Hematopoietic multipotent progenitor cell treated with erythropoietin and hydrocortisone succinate and interleukin-3 and kit ligand, for 17 days (in vitro differentiated cells): ENCODE data around the gene FAM174A.
"Not testable (repeated sequence)": the region's sequence is repeated elsewhere in the genome, so short reads cannot be mapped to it uniquely, and the experiment has no call there.

Experiments used
- DNase-seq: peaks from one replicate; pipeline ENCODE4 v3.0.0-alpha.2; 2015; ENCODE audit warnings: low spot score

Gene FAM174A

DNA sequence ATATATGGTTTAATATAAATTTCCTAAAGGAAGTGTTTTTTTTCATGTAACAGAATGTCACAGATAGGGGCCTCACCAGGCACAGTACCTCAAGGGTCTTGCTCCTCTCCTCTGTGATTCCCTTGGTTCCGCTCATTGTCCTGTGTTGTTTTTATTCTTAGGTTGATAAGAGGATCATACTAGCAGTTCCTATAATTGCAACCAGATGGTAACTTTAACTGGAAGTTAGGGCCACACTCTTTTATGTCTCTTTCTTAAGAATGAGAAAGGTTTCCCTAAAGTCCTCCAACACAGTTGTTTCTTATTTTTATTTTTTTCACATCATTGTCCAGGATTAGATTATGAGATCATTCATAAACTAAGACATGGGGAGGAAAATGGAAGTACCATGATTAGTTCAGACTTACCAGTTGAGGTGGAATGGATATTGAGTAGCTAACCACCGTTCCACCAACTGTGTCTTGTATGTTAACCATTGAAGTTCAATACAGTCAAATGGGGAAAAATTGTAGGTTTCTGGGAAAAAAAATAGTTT lies 41.1 kb downstream of the FAM174A start:
- no peak for DNase-seq

DNA sequence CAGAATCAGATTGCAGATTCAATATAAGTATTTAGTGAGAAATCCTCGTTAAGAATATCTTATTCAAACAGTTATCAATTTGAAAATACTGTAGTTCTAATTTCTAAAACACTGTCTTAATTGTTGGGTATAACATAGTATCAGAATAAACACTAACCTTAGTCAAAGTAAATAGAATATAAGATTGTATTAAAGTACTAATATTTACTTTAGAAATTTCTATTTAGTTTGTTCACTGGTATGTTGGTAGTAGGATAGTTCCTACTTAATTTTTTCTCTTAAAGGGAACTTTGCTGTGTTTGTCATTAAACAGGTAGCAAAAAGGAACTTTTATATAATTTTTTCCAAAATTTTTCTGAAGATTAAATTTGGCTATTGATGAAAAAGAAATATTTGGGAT lies 42.3 kb downstream of the FAM174A start:
- DNase-seq, result no peak

DNA sequence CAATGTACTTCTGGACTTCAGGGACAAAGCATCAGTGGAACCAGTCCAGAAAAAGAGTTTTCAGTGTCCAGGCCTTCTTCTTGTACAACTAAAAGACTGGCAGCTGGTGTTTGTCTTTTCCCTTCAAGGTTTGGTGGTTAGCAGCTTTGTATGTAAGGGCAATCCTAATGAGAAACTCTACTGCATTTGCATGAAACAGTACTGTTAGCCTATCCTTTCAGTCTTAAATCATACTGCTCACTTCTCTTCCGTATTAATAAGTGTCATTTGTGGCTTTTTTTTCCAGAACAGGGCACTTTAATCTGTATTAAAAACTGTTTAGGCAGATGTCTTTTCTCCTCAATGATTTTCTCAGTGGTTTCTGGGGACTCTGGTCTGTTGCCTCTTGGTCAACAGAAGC lies 48.9 kb downstream of the FAM174A start:
- no peak for DNase-seq

DNA sequence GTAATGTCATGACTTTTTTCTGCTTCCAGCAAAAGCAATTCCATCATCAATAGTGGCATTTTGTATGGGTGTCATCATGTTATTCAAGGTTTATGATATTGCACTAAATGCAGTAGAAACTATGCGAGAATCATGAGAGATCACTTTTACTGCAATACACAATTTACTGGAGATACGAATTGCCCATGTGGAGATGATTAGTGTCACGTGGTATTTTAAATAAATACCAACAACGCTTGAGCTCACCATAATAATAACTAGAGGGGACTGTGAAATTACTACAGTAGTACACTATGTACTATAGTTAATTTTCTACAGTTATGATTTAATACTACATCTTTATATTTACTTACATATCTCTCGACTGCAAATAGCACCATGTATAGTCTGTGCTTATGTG lies 49.7 kb downstream of the FAM174A start:
- no peak for DNase-seq

DNA sequence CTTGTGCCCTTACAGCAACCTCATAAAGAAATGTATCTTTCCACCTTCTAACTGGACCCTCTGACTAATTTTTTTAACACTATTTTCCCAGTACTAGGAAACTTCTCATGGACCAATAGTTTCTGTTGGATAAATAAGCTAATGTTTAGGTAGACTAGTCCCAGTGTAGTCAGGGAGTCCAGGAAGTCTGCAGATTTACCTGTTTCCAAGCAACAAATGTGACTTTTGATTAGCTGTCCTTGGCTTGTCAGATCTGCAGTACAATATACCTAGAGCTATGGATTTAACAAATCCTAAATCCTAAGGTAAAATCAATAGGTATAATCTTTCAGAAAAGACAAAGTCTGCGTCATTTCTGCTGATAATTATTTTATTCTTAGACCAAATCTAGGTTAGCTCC lies 55.7 kb downstream of the FAM174A start:
- DNase-seq, result no peak

DNA sequence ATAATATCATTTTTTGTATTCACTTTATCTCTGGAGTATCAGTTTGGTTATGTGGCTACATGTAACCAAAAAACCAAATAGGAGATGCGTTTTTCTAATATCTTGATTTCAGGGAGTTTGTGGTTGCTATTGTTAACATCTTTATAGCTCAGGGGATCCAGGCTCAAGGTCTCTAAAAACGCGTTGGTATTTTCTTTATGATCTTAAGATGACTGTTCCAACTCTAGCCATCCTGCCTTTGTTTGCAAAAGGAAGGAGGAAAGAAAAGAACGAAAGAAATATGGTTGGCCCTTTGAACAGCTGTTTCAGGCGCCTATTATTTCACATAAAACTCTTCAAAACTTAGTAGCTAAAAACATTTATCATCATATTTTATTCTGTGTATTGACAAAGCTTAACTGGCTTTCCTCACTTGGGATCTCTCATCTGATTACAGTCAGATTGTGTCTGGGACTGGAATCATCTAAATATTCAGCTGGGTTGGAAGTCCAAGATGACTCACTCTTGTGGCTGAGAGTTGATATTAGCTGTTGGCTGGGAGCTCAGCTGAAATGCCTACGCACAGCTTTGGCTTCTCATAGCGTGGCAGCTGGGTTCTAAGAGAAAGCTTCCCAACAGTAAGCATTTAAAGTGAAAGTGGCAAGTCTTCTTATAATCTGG lies 60.1 kb downstream of the FAM174A start:
- DNase-seq, result no peak

DNA sequence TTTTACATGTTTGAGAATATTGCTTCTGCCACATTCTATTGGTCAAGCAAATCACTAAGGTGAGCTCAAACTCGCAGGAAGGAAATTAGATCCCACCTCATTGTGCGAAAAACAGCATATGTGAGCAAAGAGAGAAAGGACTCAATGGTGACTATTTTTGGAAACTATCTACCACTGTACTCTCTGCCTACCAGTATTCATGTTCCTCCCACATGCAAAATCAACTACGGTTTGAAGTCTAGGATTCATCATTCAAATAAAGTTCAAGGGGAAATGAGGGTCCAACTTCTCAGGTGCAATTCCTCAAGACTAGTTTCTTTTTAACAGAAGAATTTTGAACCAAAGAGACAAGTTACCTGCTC lies 60.6 kb downstream of the FAM174A start:
- no peak for DNase-seq

DNA sequence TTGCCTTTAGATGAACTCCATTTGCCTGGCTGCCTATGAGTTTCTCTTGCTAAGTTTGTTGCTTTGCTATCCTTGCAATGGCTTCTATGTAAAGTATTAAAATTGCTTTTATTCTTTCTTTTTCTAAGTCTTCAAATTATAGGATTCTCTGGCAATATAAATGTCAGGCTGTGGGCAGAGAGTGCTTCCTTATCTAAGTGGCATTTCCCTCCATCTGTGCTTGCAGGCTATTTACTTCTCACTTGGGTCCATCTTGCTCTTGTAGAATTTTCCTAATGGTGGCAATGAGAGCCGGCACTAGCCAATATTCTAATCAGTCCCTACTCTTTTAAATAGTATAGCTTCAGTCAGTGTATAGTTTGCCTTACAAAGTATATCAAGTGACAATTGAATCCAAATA lies 63.3 kb downstream of the FAM174A start:
- DNase-seq, result no peak

DNA sequence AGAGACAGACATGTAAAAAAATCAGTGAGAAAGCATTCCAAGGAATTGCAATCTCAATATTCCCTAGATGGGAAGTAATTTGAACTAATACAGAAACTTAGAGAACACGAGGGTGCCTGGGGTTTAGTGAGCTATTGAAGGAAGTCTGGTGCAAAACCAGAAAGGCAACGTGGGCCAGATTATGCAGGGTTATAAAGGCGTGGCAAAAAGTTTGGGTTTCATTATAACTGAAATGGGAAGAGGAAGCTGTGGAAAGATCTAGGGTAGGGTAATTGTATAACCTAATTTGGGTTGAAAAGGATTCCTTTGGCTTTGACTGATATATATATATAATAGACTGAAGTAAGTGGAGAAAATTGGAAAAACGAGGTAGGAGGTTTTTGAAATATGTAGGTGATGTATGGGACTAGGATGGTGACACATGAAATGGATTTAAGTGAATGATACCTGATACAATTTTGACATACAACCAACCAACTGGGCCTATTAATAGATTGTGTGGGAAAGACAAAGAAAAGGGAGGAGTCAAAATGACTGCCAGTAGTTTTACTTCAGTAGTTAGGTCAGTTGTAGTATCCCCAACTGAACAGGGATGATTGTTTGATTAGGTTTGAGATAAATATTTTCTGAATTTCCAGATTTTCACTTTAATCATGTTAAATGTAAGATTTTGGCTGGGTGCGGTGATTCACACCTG lies 65.3 kb downstream of the FAM174A start:
- no peak for DNase-seq

DNA sequence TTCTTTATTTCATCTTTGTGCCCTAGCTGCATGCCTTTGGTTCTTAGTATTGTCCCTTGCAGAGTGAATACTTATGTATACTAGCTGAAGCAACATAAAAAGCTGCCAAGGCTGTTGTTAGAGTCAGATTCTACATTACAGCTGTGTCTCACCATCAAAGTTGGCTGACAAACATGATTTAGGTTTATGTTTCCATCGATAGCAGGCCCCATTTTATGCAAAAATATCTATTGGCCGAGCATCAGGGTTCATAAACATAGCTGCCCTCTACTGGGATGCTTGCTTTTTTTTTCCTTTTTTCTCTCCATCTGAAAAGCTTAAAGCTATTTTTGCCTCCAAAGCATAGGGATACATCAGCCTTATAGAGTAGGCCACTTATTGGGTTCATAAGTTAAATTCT lies 68.0 kb downstream of the FAM174A start:
- no peak for DNase-seq

DNA sequence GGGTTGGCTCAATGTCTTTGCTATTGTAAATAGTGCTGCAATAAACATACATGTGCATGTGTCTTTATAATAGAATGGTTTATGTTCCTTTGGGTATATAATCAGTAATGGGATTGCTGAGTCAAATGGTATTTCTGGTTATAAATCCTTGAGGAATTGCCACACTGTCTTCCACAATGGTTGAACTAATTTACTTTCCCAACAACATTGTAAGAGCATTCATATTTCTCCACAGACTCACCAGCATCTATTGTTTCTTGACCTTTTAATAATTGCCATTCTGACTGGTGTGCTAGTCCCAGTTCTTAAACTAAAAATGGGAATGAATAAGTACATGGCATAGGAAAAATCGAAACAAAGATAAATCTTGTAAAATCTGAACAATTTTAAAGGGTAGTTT lies 68.8 kb downstream of the FAM174A start:
- DNase-seq, result not testable (repeated sequence)

DNA sequence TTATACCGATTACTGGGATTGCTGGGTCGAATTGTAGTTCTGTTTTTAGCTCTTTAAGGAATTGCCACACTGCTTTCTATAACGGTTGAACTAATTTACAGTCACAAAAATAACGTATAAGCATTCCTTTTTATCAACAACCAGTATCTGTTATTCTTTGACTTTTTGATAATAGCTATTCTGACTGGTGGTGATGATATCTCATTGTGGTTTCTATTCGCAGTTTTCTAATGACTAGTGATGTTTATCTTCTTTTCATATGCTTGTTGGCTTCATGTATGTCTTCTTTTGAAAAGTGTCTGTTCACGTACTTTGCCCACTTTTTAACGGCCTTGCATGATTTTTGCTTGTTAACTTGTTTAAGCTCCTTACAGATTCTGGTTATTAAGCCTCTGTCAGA lies 74.4 kb downstream of the FAM174A start:
- DNase-seq, result no peak

DNA sequence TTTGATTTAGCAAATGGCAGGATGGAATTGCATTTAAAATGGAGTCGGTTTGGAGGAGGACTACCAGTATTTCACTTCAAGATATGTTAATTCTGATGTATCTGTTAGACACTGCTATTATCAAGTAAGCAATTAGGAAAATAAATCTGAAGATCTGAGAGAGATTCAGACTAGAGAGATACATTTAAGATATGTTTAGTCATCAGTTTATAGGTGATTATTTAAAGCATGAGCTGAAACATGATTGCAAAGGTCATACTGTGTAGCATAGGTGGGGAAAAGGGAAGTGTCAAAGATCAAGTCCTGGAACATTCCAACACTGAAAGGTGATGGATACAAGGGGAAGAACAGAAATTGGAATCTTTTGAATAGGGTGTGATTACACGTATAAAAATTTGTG lies 79.1 kb downstream of the FAM174A start:
- DNase-seq, result no peak

DNA sequence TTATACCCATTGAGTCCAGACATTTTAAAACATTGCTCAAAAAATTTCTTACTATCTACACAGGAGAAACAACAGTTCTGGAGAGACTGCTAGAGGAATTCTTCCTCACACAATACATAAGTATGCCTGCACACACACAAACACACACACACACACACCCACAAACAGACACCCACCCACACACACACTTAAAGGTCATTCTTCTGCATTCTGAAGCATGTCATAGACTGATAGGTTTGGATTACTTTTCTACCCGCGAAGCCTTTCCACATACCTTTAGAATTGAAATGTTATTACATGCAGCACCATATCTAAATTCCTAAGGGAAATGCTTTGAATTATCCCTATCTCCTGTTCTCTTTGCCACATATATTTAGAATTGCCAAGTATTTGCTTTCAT lies 80.2 kb downstream of the FAM174A start:
- DNase-seq, result no peak

DNA sequence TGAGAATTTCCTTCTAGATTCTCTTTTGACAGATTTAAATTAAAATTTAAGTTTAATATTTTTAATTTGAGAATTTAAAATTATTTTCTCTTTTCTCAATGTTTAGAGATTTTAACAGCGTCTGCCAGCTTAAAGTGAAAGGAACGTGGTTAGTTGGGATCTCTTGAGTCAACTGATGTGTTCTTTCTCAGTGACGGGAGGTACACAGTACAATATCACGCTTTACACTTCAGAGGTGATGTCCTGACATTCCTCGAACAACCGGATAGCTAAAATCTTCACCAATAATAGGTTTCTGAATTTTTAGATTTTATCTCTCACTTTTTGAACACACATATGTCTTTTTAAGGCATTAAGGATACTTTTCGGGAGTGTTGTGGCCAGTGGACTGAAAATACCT lies 81.1 kb downstream of the FAM174A start:
- DNase-seq, result no peak

DNA sequence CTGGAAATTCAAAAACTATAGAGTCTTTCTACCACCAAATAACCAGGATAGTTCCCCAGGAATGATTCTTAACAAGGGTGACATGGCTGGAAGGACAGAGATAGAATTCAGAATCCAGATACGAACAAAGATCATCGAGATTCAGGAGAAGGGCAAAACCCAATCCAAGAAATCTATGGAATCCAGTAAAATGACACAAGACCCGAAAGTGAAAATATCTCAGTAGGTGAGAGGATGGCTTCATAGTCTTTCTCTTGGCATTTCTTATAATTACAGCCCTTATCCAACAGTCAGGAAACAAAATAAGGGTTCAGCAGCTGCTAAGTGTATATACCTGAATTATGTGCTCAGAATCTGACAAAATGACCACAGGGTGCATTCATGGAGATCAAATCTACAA lies 81.8 kb downstream of the FAM174A start:
- DNase-seq, result no peak

DNA sequence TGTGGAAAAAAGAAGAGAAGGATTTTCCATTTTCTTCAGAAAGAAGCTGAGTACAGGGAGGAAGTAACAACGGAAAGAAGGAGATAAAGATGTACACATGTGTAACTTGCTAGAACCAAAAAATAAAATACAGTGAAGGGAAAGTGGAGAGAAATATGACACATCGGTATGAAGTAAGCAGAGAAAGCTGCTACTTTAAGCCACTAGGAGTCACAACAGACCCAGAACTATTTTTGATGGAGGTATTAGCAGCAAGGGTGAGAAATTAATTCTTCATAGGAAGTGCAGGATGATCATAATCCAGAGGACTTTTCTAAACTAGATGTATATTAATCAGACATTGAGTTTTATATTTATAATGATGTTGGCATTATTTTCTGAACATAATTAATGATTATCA lies 88.5 kb downstream of the FAM174A start:
- DNase-seq, result no peak

DNA sequence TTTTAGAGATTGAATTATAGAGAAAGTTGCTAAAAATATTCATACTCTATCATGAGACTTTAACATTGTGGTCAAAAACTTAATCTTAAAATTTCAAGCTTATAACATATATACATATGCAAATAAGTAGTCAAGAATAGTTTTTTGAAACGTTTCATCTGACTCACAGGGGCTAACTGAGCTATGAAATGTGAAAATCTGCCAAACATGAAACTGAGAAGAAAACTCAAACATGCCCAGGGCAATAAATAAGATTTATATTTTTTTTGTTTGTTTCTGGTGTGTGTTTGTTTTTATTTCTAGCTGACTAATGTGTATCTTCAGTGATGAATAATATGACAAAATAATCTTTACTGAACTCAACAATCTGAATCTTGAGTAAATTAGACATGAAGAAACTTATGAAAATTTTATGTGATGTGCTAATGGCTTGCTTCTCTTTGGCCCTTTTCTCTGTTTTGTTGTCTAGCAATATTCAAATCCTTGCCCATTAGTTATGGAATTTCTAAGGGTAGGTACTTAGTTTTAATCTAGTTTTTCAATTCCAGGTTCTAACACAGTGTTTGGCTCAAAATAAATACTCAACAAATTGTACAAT lies 99.9 kb downstream of the FAM174A start:
- DNase-seq, result no peak
